ENCODE results near the gene JAM3. TPM values are rescaled to one million over a fixed set of nuclear protein-coding genes. Genes with fewer than 3 reads are reported as not detected.

Gene JAM3
- total RNA-seq, 4 donors from 2014 or later = 10.9 to 14.7 (median 12.1) TPM

- no peaks in the 10 kb centered on the region for H3K27me3 ChIP-seq
- no peak for TF ChIP-seq POLR2AphosphoS5 (IDR thresholded peaks at IDR 0.05)
- TF ChIP-seq POLR2A (IDR thresholded peaks at IDR 0.05) = no peak
- TF ChIP-seq EP300 (IDR thresholded peaks at IDR 0.05) = no peak
- no peak for TF ChIP-seq CTCF (IDR thresholded peaks at IDR 0.05)
- H3K36me3 ChIP-seq = no peaks in the 10 kb centered on the region
- DNase-seq (ENCODE audit: low spot score in 2 of 2) = no peak
- 95% methylated on average over 12 of the region's 18 CpGs for WGBS
- no peak overlapping the region for H3K4me3 ChIP-seq
- peaks cover 64% of the 10 kb centered on the region for H3K4me1 ChIP-seq
- H3K27ac ChIP-seq = no peak overlapping the region
- no peaks in the 10 kb centered on the region for H3K9me3 ChIP-seq
Measured at GRCh38 chr11:134039726-134040385, 29.0 kb upstream of the JAM3 start.

GRCh38 chr11:134040386-134041302 is 28.2 kb upstream of the JAM3 start:
- WGBS = 52% methylated on average over 20 of the region's 20 CpGs
- no peak for DNase-seq (ENCODE audit: low spot score in 2 of 2)

GRCh38 chr11:134041349-134041748 is 27.5 kb upstream of the JAM3 start:
- H3K36me3 ChIP-seq = no peaks in the 10 kb centered on the region
- no peak for DNase-seq (ENCODE audit: low spot score in 2 of 2)
- TF ChIP-seq EP300 (IDR thresholded peaks at IDR 0.05) (no peak), POLR2A (IDR thresholded peaks at IDR 0.05) (no peak), POLR2AphosphoS5 (IDR thresholded peaks at IDR 0.05) (no peak), CTCF (IDR thresholded peaks at IDR 0.05) (no peak)
- 44% methylated on average over 8 of the region's 8 CpGs for WGBS
- no peak overlapping the region for H3K4me3 ChIP-seq
- no peaks in the 10 kb centered on the region for H3K9me3 ChIP-seq
- no peaks in the 10 kb centered on the region for H3K27me3 ChIP-seq
- H3K4me1 ChIP-seq = peaks cover 62% of the 10 kb centered on the region
- H3K27ac ChIP-seq = peak overlapping the region; percentile 65

More at GRCh38 chr11:134040386-134041302, 28.2 kb upstream of the JAM3 start:
- Histone ChIP-seq H3K9me3 (no peaks in the 10 kb centered on the region), H3K27ac (peak overlapping the region; percentile 65), H3K4me3 (no peak overlapping the region), H3K4me1 (peaks cover 62% of the 10 kb centered on the region), H3K27me3 (no peaks in the 10 kb centered on the region), H3K36me3 (no peaks in the 10 kb centered on the region)
- TF ChIP-seq CTCF (IDR thresholded peaks at IDR 0.05) = no peak
- no peak for TF ChIP-seq POLR2AphosphoS5 (IDR thresholded peaks at IDR 0.05)
- no peak for TF ChIP-seq POLR2A (IDR thresholded peaks at IDR 0.05)
- TF ChIP-seq EP300 (IDR thresholded peaks at IDR 0.05) = no peak

- Histone ChIP-seq H3K4me3 (no peak overlapping the region), H3K36me3 (no peaks in the 10 kb centered on the region), H3K27me3 (no peaks in the 10 kb centered on the region), H3K4me1 (peaks cover 62% of the 10 kb centered on the region), H3K9me3 (no peaks in the 10 kb centered on the region), H3K27ac (peak overlapping the region; percentile 65)
- WGBS = 94% methylated on average over 4 of the region's 30 CpGs
- no peak for TF ChIP-seq EP300 (IDR thresholded peaks at IDR 0.05)
- no peak for TF ChIP-seq CTCF (IDR thresholded peaks at IDR 0.05)
- no peak for TF ChIP-seq POLR2AphosphoS5 (IDR thresholded peaks at IDR 0.05)
- no peak for TF ChIP-seq POLR2A (IDR thresholded peaks at IDR 0.05)
- DNase-seq (ENCODE audit: low spot score in 2 of 2) = no peak
Measured at GRCh38 chr11:134041791-134042696, 26.8 kb upstream of the JAM3 start.

Measured in suprapubic skin (tissue), 4 donors.